Stimulated activated CD4-positive, alpha-beta T cell treated with anti-CD3 and anti-CD28 coated beads, Interleukin-12 subunit alpha, Interleukin-12 subunit beta, amount 100 ng/mL, for 24 hours (primary cell): ENCODE results near the gene KIF4B.
"Not testable (repeated sequence)": the region's sequence is repeated elsewhere in the genome, so short reads cannot be mapped to it uniquely, and the experiment has no call there.

Source experiments
- DNase-seq, 2 experiments: peaks; one replicate each; pipeline ENCODE4 v3.0.0-alpha.2; 2020; ENCODE audit warnings: low read depth in 2 of 2

The KIF4B gene, protein sequence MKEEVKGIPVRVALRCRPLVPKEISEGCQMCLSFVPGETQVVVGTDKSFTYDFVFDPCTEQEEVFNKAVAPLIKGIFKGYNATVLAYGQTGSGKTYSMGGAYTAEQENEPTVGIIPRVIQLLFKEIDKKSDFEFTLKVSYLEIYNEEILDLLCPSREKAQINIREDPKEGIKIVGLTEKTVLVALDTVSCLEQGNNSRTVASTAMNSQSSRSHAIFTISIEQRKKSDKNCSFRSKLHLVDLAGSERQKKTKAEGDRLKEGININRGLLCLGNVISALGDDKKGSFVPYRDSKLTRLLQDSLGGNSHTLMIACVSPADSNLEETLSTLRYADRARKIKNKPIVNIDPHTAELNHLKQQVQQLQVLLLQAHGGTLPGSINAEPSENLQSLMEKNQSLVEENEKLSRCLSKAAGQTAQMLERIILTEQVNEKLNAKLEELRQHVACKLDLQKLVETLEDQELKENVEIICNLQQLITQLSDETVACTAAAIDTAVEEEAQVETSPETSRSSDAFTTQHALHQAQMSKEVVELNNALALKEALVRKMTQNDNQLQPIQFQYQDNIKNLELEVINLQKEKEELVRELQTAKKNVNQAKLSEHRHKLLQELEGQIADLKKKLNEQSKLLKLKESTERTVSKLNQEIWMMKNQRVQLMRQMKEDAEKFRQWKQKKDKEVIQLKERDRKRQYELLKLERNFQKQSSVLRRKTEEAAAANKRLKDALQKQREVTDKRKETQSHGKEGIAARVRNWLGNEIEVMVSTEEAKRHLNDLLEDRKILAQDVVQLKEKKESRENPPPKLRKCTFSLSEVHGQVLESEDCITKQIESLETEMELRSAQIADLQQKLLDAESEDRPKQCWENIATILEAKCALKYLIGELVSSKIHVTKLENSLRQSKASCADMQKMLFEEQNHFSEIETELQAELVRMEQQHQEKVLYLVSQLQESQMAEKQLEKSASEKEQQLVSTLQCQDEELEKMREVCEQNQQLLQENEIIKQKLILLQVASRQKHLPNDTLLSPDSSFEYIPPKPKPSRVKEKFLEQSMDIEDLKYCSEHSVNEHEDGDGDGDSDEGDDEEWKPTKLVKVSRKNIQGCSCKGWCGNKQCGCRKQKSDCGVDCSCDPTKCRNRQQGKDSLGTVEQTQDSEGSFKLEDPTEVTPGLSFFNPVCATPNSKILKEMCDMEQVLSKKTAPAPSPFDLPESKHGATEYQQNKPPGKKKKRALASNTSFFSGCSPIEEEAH

DNA sequence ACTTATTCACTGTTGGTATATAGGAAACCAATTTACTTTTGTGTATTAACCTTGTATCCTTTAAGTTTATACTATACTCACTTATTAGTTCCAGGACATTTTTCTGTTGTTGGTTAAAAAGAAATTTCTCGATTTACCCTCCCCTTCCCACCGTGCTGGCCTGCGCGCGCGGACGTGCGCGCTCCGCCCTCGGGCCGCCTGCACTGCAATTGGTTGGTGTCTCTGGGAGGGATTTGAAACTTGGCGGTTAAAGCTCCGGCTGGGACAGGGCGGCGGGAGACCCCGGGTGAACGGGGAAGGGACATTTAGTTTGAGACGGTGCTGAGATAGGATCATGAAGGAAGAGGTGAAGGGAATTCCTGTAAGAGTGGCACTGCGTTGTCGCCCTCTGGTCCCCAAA is at the start of gene KIF4B:
Gene KIF4B, plus strand, starts transcription at position 230 of the 400 bp plus-strand sequence. Its CDS starts 105 bp downstream, at position 335.
- DNase-seq, result no peak

DNA sequence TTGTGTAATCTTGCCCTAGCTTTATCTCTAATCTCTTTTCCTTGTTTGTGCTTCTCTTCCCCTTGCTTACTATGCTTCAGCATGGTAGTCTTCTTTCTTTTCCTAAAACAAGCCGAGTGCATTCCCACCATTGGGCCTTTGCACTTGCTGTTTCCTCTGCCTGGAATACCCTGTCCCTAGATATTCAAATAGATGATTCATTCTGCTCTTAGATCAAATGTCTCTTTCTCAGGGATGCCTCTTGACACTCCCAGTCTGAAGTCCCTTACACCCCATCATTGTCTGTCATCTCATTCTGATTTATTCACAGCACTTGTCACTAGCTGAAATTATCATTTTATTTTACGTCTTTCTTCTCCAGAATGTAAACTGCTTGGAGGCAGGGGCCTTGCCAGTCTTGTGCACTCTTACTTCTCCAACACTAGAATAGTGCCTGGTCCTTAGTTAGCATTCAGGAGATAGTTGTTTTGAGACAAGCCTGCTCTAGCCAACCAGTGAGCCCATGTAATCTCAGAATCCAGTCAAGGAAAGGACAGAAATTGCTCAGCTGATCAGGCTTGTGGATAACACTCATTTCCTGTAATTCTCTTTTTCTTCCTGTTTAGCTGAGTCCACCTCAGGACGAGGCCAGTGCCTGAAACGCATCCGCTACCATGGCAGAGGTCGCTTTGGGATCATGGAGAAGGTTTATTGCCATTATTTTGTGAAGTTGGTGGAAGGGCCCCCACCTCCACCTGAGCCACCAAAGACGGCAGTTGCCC is 47.3 kb upstream of the KIF4B start:
- no peak for DNase-seq

DNA sequence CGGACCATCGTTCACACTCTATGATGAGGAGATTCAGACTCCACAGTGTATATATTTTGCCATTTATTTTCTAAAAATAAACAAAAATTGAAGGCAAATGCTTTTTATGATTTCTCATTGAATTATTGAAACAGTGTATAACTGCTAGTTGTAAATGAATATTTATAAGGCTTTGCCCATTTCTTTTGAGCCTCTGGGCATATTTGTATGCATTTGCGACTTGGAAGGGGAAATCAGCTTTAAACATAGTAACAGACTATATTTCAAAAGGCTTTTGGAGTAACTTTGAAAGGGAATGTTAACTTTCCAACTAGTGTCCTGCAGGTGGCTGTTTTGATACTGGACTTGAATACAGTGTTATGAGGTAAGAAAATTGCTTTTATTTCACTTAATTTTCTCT is 46.7 kb upstream of the KIF4B start:
- DNase-seq, result no peak

DNA sequence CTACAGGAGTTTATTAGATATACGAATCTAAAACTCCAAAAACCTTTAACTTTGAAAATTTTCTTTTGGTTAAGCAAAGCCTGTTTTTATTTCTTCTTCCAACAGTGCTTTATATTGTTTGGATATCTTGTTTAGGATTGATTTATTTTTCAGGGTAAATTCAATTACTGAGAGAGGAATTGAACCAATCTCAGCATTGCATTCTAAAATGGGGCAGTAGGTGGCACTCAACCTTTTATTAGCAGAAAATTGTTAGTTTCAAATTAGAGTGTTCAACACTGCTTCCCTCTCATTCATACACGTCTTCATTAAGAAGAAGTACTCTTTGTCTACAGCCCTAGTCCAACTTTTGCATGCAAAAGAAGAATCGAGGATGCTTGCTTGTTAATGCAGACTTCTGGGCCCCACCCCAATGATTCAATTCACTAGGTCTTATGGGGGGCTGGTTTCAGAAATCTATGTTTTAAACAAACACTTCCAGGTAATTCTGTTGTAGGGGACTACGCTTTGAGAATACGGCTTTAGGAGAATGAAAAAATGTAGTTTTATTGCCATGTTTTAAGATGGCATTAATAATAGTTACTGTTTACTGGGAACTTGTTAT is 46.0 kb upstream of the KIF4B start:
- no peak for DNase-seq

DNA sequence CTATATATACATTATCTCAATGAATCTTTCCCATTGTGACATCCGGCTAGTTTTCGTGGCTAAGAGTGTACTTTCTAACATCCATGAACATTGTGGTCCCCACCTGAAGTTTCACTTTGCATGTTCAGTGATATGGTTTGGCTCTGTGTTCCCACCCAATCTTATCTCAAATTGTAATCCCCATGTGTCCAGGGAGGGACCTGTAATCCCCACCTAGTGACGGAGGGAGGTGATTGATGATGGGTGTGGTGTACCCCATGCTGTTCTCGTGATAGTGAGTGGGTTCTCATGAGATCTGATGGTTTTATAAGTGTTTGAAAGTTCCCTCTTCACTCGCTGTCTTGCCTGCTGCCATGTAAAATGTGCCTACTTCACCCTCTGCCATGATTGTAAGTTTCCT is 44.6 kb upstream of the KIF4B start:
- DNase-seq, result no peak

DNA sequence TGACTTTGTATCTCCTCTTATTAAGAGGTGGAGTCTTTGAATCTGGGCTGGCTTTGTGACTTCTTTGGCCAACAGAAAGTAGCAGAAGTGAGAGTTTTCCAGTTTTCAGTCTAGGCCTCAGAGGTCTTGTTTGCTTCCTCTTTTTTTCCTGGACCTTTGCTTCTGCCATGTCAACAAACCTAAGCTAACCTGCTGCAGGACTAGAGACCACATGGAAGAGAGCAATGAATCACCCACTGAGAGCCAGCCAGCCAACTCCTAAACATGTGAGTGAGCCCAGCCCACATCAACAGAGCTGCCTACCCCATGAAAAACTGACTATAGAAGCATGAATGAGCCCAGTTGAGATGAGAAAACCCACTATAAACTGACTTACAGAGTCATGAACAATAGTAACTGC is 42.8 kb upstream of the KIF4B start:
- no peak for DNase-seq

DNA sequence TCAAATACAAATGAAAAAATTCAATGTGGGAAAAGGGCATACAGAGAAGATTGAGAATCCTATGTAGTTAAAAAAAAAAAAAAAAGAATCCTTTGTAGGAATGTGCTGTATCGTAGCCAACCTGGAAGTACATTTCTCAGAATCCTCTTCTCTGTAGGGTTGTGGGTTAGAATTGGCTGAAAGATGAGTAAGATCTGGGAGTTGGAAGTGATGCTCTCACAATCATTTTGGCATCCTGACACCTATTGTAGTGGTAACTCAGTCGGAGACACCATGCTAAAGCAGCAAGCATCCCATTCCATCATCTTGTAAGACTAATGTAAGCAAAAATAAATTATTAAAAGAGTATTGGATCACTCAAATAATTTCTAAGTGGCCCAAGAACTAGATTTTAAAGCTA is 42.1 kb upstream of the KIF4B start:
- no peak for DNase-seq

DNA sequence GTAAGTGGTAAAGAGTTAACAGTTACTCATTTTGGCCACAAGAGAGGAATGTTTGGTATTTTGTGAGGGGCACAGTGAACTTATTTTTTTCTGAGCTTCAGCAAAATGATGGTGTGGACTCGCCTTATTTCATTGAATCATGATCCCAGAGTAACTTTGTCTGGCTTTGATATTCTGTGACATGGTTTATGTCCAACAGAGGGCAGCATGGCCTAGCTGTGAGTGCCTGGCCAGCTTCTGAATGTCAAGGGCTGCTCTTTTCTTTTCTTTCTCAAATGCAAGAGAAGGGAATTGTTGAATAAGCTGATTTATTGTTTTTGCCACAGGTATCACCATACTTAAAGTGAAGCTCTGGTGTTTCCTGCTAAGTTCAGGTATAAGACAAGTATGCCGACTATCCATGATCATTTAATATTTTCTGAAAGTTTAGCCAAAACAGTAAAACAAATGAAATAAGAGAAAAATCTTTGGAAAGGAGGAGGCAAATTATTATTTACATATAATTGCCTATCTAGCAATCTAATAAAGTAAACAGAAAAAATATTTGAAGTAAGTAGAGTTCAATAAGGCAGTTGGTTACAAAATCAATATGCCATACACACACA is 41.0 kb upstream of the KIF4B start:
- DNase-seq, result no peak

DNA sequence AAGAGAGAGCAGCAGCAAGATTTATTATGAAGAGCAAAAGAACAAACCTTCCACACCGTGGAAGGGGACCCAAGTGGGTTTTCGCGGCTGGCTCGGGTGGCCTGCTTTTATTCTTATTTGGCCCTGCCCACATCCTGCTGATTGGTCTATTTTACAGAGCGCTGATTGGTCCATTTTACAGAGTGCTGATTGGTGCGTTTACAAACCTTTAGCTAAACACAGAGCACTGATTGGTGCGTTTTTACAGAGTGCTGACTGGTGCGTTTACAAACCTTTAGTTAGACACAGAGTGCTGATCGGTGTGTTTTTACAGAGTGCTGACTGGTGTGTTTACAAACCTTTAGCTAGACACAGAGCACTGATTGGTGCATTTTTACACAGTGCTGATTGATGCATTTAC is 37.5 kb upstream of the KIF4B start:
- not testable (repeated sequence) for DNase-seq

DNA sequence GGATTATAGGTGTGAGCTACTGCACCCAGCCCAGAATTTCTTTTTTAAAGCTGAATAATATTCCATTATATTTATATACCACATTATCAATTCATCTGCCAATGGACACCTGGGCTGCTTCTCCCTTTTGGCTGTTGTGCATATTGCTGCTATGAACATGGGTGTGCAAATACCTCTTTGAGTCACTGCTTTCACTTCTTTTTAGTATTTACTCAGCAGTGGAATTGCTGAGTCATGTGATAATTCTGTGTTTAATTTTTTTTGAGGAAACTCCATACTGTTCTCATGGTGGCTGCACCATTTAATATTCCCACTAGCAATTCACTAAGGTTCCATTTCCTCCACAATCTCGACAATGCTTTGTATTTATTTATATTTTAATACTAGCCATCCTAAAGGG is 36.1 kb upstream of the KIF4B start:
- no peak for DNase-seq

DNA sequence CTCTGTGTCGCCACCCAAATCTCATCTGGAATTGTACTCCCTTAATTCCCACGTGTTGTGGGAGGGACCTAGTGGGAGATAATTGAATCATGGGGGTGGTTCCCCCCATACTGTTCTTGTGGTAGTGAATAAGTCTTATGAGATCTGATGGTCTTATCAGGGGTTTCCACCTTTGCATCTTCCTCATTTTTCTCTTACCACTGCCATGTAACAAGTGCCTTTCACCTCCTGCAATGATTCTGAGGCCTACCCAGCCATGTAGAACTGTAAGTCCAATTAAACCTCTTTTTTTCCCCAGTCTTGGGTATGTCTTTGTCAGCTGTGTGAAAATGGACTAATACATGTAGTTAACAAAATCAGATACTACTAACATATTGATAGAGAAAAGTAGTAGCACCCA is 35.3 kb upstream of the KIF4B start:
- not testable (repeated sequence) for DNase-seq

DNA sequence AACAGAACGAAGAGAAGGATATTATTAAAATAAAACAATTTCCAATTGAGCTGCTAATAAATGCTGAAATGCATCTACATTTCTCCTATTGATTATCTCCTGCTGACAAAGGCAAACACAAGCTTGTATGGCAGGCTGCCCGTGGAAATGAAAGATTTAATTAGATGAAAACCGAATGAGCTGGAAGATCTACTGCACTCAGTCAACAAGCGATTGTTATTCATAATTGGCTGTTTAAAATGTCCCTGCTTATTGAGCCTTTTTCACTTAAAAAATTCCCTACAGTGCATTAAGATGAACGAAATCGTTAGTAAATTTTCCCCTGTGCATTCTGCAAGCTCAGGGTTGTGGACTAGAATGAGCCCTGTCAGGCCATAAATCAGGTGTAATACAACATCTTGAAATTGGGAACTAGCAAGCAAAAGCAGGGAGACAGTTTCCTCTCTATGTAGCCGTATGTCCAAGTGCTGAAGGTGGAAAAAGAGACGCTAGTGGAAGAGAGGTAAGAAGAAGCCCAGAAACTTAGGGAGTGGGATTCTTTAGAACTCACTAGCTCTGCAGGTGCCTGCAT is 28.5 kb upstream of the KIF4B start:
- DNase-seq, result no peak

DNA sequence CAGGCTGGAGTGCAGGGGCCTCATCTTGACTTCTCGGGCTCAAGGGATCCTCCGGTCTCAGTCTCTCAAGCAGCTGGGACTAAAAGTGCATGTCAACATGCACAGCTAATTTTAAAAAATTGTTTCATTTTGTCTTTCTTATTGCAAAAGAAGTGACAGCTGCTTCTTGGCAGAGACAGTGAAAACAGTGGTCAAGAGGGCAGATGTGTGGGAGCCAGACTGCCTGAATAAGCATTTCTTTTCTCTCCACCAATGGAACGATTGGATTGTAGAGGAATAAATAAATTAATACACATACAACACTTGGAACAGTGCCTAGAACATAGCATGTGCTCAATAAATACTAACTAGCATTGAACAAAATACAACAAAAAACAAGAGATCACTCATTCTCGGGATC is 27.4 kb upstream of the KIF4B start:
- no peak for DNase-seq

DNA sequence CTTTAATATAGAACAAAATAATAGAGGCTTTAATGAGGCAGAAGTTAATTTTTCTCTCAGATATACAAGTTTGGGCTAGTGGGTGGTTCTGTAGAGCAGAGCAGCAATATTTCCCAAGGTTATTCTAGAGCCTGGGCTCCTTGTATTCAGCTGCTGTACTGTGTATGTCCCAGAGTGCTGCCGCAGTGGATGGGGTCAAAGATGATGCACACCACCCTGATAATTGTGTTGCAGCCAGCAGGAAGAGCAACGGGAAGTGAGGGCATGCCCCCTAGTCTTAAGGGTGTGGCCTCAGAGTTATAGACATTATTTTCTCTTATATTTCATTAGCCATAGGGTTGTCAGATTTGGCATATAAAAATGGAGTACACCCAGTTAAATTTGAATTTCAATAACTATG is 23.9 kb upstream of the KIF4B start:
- no peak for DNase-seq

DNA sequence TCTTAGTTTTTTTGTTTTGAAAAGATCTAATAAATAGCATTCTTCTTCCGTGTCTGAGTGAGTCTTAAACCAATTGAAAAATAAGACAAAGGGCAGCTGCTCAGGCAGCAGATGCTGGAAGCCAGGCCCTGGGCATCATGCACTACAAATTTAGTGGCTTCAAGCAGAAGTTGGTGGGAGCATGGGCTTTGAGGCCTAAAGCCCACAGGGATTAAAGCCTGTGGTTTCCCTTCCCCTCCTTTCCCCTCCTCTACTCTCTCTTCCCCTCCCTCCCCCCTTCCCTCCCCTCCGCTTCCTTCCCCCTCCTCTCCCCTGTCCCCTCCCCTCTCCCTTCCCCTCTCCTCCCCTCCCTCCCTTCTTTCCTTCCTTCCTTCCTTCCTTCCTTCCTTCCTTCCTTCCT is 20.1 kb upstream of the KIF4B start:
- DNase-seq, result no peak

DNA sequence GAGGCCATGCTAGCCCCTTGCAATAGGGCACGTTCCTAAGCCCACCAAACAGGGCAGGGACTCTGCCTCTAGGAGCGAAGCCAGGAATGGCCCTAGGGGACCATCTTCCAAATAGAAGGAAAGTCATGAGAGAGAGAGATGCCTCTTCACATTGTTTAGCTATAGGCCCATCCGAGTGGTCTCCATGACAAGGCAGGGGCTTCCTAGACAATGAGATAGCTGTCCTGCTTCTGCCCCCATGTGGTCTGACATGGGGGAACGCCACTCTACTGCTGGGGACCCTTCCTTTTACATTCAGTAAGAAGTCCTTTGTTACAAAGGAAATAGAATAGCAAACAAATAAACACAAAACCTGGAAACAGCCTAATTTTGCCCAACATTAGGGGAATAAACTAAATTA is 17.9 kb upstream of the KIF4B start:
- DNase-seq, result no peak

DNA sequence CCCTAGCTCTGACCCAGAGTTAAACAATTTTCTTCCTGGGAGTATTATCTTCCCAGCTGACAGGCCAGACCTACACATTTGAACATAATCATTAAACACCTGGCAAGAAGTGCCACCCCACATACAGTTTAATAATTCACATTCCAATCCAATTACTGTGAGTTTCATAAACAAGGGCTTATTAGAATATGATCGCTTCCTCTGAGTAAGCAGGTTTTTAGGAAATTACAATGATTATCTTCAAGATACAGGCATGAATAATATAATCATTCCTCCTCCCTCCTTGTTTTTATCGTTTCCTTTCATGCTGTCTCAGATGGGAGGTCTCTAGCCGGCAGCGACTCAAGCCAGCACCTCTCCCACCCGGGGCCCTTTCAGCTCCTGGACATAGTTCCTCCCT is 15.8 kb upstream of the KIF4B start:
- DNase-seq, result no peak

DNA sequence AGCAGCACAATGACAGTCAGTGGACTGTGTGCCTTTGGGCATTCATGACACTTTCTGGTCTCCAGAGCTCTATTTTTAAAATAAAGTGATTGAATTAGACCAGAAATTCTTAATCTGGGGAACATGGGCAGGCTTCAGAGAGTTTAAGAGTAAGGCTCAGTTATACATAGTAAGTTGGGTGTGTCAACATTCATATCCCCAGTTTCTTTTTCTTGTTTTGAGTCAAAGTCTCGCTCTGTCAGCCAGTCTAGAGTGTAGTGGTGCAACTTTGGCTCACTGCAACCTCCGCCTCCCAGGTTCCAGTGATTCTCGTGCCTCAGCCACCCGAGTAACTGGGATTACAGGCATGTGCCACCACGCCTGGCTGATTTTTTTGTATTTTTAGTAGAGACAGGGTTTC is 13.7 kb upstream of the KIF4B start:
- no peak for DNase-seq

DNA sequence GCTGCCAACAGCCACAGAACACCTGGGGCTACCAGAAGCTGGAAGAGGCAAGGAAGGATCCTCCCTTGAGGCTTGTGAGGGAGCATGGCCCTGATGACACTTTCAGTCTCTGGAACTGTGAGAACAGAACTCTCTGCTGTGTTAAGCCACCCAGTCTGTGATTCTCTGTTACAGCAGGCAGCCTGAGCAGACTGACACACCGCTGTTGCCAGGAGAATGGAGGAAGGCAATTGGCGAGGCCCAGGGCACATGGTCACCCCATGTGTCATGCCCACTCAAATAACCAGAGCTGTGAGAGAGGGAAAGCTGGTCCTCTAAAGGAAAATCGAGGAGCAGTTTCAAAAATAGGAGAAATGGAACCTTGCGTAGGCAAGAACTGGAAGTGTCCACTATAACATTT is 12.0 kb upstream of the KIF4B start:
- DNase-seq, result no peak

DNA sequence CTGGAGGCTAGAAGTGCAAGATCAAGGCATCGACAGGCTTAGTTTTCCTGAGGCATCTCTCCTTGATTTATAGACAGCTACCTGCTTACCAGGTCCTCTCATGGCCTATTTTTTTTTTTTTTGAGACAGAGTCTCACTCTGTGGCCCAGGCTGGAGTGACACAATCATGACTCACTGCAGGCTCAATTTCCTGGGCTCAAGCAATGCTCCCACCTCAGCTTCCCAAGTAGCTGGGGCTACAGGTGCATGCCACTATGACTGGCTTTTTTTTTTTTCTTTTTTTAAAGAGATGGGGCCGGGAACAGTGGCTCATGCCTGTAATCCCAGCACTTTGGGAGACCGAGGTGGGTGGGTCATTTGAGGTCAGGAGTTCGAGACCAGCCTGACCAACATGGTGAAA is 10.8 kb upstream of the KIF4B start:
- DNase-seq, result not testable (repeated sequence)
